ENCODE data around the gene SLC1A4. TPM values are rescaled to one million over a fixed set of nuclear protein-coding genes. Genes with fewer than 3 reads are reported as not detected.

Gene SLC1A4
- total RNA-seq, 4 donors from 2014 or later, result 5.9 to 18.7 (median 9.1) TPM

GRCh38 chr2:64947885-64948284, 41.3 kb upstream of the SLC1A4 start:
- in situ Hi-C loops (cut with MboI; ENCODE audit: low pct_ligation_motif_present in 1 of 4, low pct_unique_long_range_greater_than_20kb in 1 of 4, low sequenced_read_pairs in 3 of 4), result no loop called here
- intact Hi-C loops (cut with DNase I; ENCODE audit: low total_unique reads), result no loop called here
- Histone ChIP-seq H3K27ac (no peak overlapping the region), H3K27me3 (no peaks in the 10 kb centered on the region), H3K4me3 (no peak overlapping the region), H3K4me1 (peaks cover 0 to 22% (median 1%) of the 10 kb centered on the region in 4 donors), H3K36me3 (no peaks in the 10 kb centered on the region), H3K9me3 (no peaks in the 10 kb centered on the region)
- no peak for TF ChIP-seq CTCF (IDR thresholded peaks at IDR 0.05)
- TF ChIP-seq POLR2A (IDR thresholded peaks at IDR 0.05), result no peak
- TF ChIP-seq EP300 (IDR thresholded peaks at IDR 0.05; ENCODE audit: low read depth), result no peak
- TF ChIP-seq POLR2AphosphoS5 (IDR thresholded peaks at IDR 0.05), result no peak
- 67 to 84% methylated on average over 1 to 4 of the region's 4 CpGs for WGBS, 2 donors (ENCODE audit: low coverage in 1 of 2)
- no peak for DNase-seq

- Histone ChIP-seq H3K9me3 (no peaks in the 10 kb centered on the region), H3K4me3 (no peak overlapping the region), H3K27me3 (no peaks in the 10 kb centered on the region), H3K4me1 (peaks cover 0 to 18% (median 0%) of the 10 kb centered on the region in 4 donors), H3K27ac (peak overlapping the region in 1 of 4 donors; percentile 4), H3K36me3 (no peaks in the 10 kb centered on the region)
- intact Hi-C loops (cut with DNase I; ENCODE audit: low total_unique reads) (loop anchor here (5.0 kb wide), 1 partner anchor 462 kb away; no protein-coding TSS in a partner anchor), in situ Hi-C loops (cut with MboI; ENCODE audit: low pct_ligation_motif_present in 1 of 4, low pct_unique_long_range_greater_than_20kb in 1 of 4, low sequenced_read_pairs in 3 of 4) (no loop called here)
- DNase-seq, result no peak
- TF ChIP-seq POLR2A (IDR thresholded peaks at IDR 0.05) (no peak), CTCF (IDR thresholded peaks at IDR 0.05) (no peak), EP300 (IDR thresholded peaks at IDR 0.05; ENCODE audit: low read depth) (no peak), POLR2AphosphoS5 (IDR thresholded peaks at IDR 0.05) (no peak)
- whole genome bisulfite sequencing, 2 donors (ENCODE audit: low coverage in 1 of 2), result 46 to 59% methylated on average over 6 to 14 of the region's 14 CpGs
These were observed 38.7 kb upstream of the SLC1A4 start for GRCh38 chr2:64950226-64951160.

- Histone ChIP-seq H3K4me3 (no peak overlapping the region), H3K27ac (no peak overlapping the region), H3K27me3 (no peaks in the 10 kb centered on the region), H3K36me3 (no peaks in the 10 kb centered on the region), H3K9me3 (no peaks in the 10 kb centered on the region), H3K4me1 (peaks cover 0 to 18% (median 0%) of the 10 kb centered on the region in 4 donors)
- no peak for DNase-seq
- intact Hi-C loops (cut with DNase I; ENCODE audit: low total_unique reads), result loop anchor here (5.0 kb wide), 1 partner anchor 461 kb away; no protein-coding TSS in a partner anchor
- WGBS, 2 donors (ENCODE audit: low coverage in 1 of 2), result 68 to 73% methylated on average over 3 to 5 of the region's 5 CpGs
- TF ChIP-seq POLR2AphosphoS5 (IDR thresholded peaks at IDR 0.05) (no peak), CTCF (IDR thresholded peaks at IDR 0.05) (no peak), POLR2A (IDR thresholded peaks at IDR 0.05) (no peak), EP300 (IDR thresholded peaks at IDR 0.05; ENCODE audit: low read depth) (no peak)
- in situ Hi-C loops (cut with MboI; ENCODE audit: low pct_ligation_motif_present in 1 of 4, low pct_unique_long_range_greater_than_20kb in 1 of 4, low sequenced_read_pairs in 3 of 4), result no loop called here
These were observed 37.8 kb upstream of the SLC1A4 start for GRCh38 chr2:64951306-64951953.

GRCh38 chr2:64952096-64952495, 37.1 kb upstream of the SLC1A4 start:
- H3K9me3 ChIP-seq, result no peaks in the 10 kb centered on the region
- in situ Hi-C loops (cut with MboI; ENCODE audit: low pct_ligation_motif_present in 1 of 4, low pct_unique_long_range_greater_than_20kb in 1 of 4, low sequenced_read_pairs in 3 of 4) (no loop called here), intact Hi-C loops (cut with DNase I; ENCODE audit: low total_unique reads) (loop anchor here (5.0 kb wide), 1 partner anchor 460 kb away; no protein-coding TSS in a partner anchor)
- no peak for DNase-seq
- H3K36me3 ChIP-seq, result no peaks in the 10 kb centered on the region
- H3K4me3 ChIP-seq, result no peak overlapping the region
- peaks cover 0 to 18% (median 0%) of the 10 kb centered on the region in 4 donors for H3K4me1 ChIP-seq
- no peak for TF ChIP-seq POLR2A (IDR thresholded peaks at IDR 0.05)
- no peak for TF ChIP-seq EP300 (IDR thresholded peaks at IDR 0.05; ENCODE audit: low read depth)
- TF ChIP-seq CTCF (IDR thresholded peaks at IDR 0.05), result no peak
- TF ChIP-seq POLR2AphosphoS5 (IDR thresholded peaks at IDR 0.05), result no peak
- H3K27ac ChIP-seq, result no peak overlapping the region
- 86 to 100% methylated on average over 1 to 6 of the region's 6 CpGs for whole genome bisulfite sequencing, 2 donors (ENCODE audit: low coverage in 1 of 2)
- H3K27me3 ChIP-seq, result no peaks in the 10 kb centered on the region

Data from transverse colon (tissue), 4 donors.